Measurements from ENCODE around the gene RASL10B. TPM values are rescaled to one million over a fixed set of nuclear protein-coding genes. Genes with fewer than 3 reads are reported as not detected.
A peak's percentile ranks its signal among the peaks of the same experiment; 100 is the strongest.

Gene RASL10B
- total and polyA plus RNA-seq, 11 donors: 7.6 to 78.7 (median 12.2) TPM

DNA sequence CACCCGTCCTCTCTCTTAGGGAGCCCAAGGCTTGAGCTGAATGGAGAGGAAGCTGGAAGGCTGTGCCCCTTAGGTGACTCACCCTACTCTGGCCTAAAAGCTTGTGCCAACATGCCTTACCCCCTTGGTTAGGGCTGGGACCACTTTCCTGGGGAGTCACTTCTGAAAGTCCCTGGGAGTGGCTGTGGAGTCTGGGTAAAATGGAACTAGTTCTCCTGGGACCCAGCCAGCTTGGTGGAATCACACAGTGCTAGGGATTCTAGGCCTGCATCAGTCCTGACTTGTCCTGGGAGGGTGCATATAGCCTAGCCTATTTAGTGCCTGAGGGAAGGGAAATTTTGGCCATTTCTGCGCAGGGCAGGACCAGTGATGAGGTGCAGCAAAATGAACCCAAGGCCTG is 53.5 kb downstream of the RASL10B start:
- ATAC-seq (no peak), DNase-seq (no peak)
- Histone ChIP-seq H3K4me1 (peaks cover 0 to 23% (median 12%) of the 10 kb centered on the region in 12 donors), H3K4me3 (no peak overlapping the region), H3K27ac (no peak overlapping the region), H3K36me3 (no peaks in the 10 kb centered on the region), H3K9me3 (no peaks in the 10 kb centered on the region), H3K27me3 (peaks cover 0 to under 1% (median 0%) of the 10 kb centered on the region in 9 donors)
- WGBS, 4 donors: 90 to 96% (median 92%) methylated on average over 2 of the region's 2 CpGs
- intact Hi-C loops (cut with DNase I): no loop called here
- TF ChIP-seq POLR2A (IDR thresholded peaks at IDR 0.05): no peak
- TF ChIP-seq, protein P1, sequence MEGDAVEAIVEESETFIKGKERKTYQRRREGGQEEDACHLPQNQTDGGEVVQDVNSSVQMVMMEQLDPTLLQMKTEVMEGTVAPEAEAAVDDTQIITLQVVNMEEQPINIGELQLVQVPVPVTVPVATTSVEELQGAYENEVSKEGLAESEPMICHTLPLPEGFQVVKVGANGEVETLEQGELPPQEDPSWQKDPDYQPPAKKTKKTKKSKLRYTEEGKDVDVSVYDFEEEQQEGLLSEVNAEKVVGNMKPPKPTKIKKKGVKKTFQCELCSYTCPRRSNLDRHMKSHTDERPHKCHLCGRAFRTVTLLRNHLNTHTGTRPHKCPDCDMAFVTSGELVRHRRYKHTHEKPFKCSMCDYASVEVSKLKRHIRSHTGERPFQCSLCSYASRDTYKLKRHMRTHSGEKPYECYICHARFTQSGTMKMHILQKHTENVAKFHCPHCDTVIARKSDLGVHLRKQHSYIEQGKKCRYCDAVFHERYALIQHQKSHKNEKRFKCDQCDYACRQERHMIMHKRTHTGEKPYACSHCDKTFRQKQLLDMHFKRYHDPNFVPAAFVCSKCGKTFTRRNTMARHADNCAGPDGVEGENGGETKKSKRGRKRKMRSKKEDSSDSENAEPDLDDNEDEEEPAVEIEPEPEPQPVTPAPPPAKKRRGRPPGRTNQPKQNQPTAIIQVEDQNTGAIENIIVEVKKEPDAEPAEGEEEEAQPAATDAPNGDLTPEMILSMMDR (IDR thresholded peaks at IDR 0.05): no peak

DNA sequence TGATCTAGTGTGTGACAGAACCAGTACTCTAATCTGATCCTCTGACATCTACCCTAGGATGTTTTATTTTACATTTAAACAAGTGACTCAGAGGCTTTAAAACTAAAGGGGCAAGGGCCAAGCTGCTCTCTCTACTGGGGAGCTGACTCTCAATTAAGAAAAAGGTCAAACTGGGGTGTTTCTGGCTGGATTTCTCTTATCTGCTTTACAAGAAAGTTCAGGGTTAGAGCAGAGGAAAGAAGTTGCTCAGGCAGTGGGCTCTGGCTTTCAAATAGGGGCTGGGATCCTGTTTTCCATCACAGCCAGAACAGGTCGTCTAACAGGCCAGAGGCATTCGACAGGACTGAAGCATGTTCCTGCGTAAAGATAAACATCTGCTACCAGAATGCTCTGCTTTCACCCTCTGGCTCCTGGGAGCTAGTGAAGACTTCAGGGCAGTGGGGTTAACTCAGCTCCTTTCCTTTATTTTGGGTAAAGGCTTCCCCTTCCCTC is 55.5 kb downstream of the RASL10B start:
- ATAC-seq: no peak
- intact Hi-C loops (cut with DNase I): no loop called here
- Histone ChIP-seq H3K4me3 (no peak overlapping the region), H3K4me1 (peaks cover 0 to 23% (median 12%) of the 10 kb centered on the region in 12 donors), H3K27me3 (peaks cover 0 to 4% (median 0%) of the 10 kb centered on the region in 9 donors), H3K27ac (peak overlapping the region in 1 of 12 donors; percentile 73), H3K9me3 (peaks cover 0 to 2% (median 0%) of the 10 kb centered on the region in 12 donors), H3K36me3 (no peaks in the 10 kb centered on the region)
- 28 to 40% (median 38%) methylated on average over 3 of the region's 3 CpGs for WGBS, 4 donors
- TF ChIP-seq, protein P1 (IDR thresholded peaks at IDR 0.05): no peak
- TF ChIP-seq POLR2A (IDR thresholded peaks at IDR 0.05): no peak
- DNase-seq: no peak

DNA sequence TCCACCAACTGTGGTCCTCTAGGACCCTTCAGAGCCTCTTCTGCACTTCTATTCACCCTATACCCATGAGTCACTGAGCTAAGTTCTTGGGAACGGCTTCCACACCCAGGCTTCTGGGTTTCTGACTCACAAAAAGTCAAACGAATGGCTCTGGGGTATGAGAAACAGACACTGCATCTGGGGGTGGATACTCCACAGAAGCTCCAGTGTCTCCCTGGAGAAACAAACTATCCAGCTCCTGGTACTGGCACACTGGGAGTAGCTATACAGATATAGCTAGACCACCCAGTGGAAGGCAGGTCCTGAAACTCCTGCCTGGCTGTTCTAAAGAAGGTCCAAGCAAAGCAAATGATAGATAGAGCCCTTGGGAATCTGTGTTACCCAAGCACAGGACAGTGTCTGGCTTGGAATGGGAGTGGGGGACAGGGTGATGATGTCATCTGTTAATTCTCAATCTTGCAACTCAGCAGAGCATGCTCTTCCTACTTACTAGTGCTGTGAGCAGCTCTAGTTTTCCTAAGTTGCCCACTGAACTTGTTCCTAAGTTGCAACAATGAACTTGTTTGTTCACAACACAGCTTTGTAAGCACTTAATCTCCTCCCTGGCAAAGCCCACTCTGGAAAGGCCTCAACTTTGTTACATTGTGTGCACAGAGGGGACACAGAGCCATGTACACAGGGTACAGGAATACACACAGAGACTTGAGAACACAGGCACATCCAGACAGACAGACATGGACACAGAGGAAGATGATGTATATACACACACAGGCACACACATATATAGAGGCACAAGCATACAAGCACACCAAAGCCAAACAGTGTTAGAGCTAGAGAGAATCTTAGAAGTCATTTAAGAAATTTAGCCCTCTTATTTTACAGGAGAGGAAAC is 57.3 kb downstream of the RASL10B start:
- H3K4me1 ChIP-seq: peaks cover 0 to 13% (median 6%) of the 10 kb centered on the region in 12 donors
- H3K27me3 ChIP-seq: peaks cover 0 to 12% (median 0%) of the 10 kb centered on the region in 9 donors
- 65 to 83% (median 69%) methylated on average over 1 to 2 of the region's 2 CpGs for WGBS, 4 donors
- peaks cover 0 to 7% (median 0%) of the 10 kb centered on the region in 12 donors for H3K9me3 ChIP-seq
- intact Hi-C loops (cut with DNase I): no loop called here
- peak in 3 of 4 donors; percentile 16 to 59 (median 57) for ATAC-seq
- H3K27ac ChIP-seq: peak overlapping the region in 1 of 12 donors; percentile 73
- no peak for TF ChIP-seq POLR2A (IDR thresholded peaks at IDR 0.05)
- TF ChIP-seq, protein P1 (IDR thresholded peaks at IDR 0.05): no peak
- H3K36me3 ChIP-seq: no peaks in the 10 kb centered on the region
- DNase-seq: no peak
- H3K4me3 ChIP-seq: no peak overlapping the region

DNA sequence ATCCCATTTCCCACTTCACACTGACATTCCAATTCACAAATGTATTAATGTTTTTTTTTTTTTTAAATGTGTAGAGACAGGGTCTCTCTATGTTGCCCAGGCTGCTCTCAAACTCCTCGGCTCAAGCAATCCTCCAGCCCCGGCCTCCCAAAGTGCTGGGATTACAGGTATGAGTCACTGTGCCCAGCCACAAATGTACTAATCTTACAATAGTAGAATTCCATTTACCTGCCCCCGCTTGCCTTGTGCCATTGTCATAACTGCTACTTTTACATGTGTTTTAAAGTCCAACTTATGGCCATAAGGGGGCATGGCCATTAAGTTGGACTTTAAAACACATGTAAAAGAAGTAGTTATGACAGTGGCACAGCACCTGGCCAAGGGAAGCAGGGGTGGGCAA is 59.4 kb downstream of the RASL10B start:
- DNase-seq (no peak), ATAC-seq (no peak)
- Histone ChIP-seq H3K36me3 (no peaks in the 10 kb centered on the region), H3K4me3 (no peak overlapping the region), H3K4me1 (peaks cover 0 to 18% (median 8%) of the 10 kb centered on the region in 12 donors), H3K27ac (peak overlapping the region in 1 of 12 donors; percentile 5), H3K9me3 (peaks cover 0 to 7% (median 0%) of the 10 kb centered on the region in 12 donors), H3K27me3 (peaks cover 0 to 33% (median 7%) of the 10 kb centered on the region in 9 donors)
- intact Hi-C loops (cut with DNase I): no loop called here
- no peak for TF ChIP-seq POLR2A (IDR thresholded peaks at IDR 0.05)
- TF ChIP-seq, protein P1 (IDR thresholded peaks at IDR 0.05): no peak
- WGBS, 4 donors: 94 to 100% (median 99%) methylated on average over 3 of the region's 3 CpGs
